Activated CD4-positive, alpha-beta T cell treated with anti-CD3 and anti-CD28 coated beads, Interleukin-2, amount 10 ng/mL, durations not matched to agents 24 days and 14 days (primary cell): ENCODE results near the gene GNG11. TPM values are rescaled to one million over a fixed set of nuclear protein-coding genes. Genes with fewer than 3 reads are reported as not detected.

Experiments used
- DNase-seq: peaks from one replicate; pipeline ENCODE4 v3.0.0; 2022
- H3K27ac Mint-ChIP-seq: one replicate; pipeline ENCODE4 v1.8.0; 2022; ENCODE audit warnings: mild to moderate bottlenecking, mixed read lengths
- H3K27me3 Mint-ChIP-seq: one replicate; pipeline ENCODE4 v1.8.0; 2022; ENCODE audit warnings: mixed read lengths
- H3K36me3 Mint-ChIP-seq: one replicate; pipeline ENCODE4 v1.8.0; 2022; ENCODE audit warnings: low read depth, mild to moderate bottlenecking, mixed read lengths
- H3K4me1 Mint-ChIP-seq: one replicate; pipeline ENCODE4 v1.8.0; 2021; ENCODE audit warnings: mixed read lengths
- H3K4me3 Mint-ChIP-seq: one replicate; pipeline ENCODE4 v1.8.0; 2022; ENCODE audit warnings: mild to moderate bottlenecking, moderate library complexity, mixed read lengths
- H3K9me3 Mint-ChIP-seq: one replicate; pipeline ENCODE4 v1.8.0; 2021; ENCODE audit warnings: mixed read lengths
- intact Hi-C: fragments of 100-400 bp; cut with micrococcal nuclease; formaldehyde crosslinking; loops from one replicate; pipeline ENCODE4 v1.15.1; 2023
- total RNA-seq: library from RNA; stranded (reverse); gene quantifications from 2 replicates; pipeline ENCODE4 v1.2.3, GENCODE V29; 2022

The GNG11 gene
- total RNA-seq, 1 donor from 2014 or later: not detected

- H3K4me1 Mint-ChIP-seq: no peaks in the 10 kb centered on the region
- intact Hi-C loops: no loop called here
- H3K27me3 Mint-ChIP-seq: peaks cover 4% of the 10 kb centered on the region
- H3K4me3 Mint-ChIP-seq: no peak overlapping the region
- peak; percentile 10 for DNase-seq
- no peaks in the 10 kb centered on the region for H3K9me3 Mint-ChIP-seq
- no peaks in the 10 kb centered on the region for H3K36me3 Mint-ChIP-seq
- no peak overlapping the region for H3K27ac Mint-ChIP-seq
Observed at GRCh38 chr7:93945756-93946535, 24.4 kb downstream of the GNG11 start.

- H3K9me3 Mint-ChIP-seq: no peaks in the 10 kb centered on the region
- intact Hi-C loops: no loop called here
- no peak overlapping the region for H3K4me3 Mint-ChIP-seq
- no peaks in the 10 kb centered on the region for H3K36me3 Mint-ChIP-seq
- H3K27me3 Mint-ChIP-seq: peaks cover 4% of the 10 kb centered on the region
- DNase-seq: no peak
- no peaks in the 10 kb centered on the region for H3K4me1 Mint-ChIP-seq
- H3K27ac Mint-ChIP-seq: no peak overlapping the region
Observed at GRCh38 chr7:93948106-93948505, 26.6 kb downstream of the GNG11 start.

GRCh38 chr7:93948873-93949272 is 27.3 kb downstream of the GNG11 start:
- no peak for DNase-seq
- Mint-ChIP-seq H3K4me1 (no peaks in the 10 kb centered on the region), H3K27ac (no peak overlapping the region), H3K36me3 (no peaks in the 10 kb centered on the region), H3K9me3 (no peaks in the 10 kb centered on the region), H3K4me3 (no peak overlapping the region), H3K27me3 (peaks cover 2% of the 10 kb centered on the region)
- intact Hi-C loops: no loop called here

- Mint-ChIP-seq H3K27ac (no peak overlapping the region), H3K4me3 (no peak overlapping the region), H3K27me3 (no peaks in the 10 kb centered on the region), H3K4me1 (no peaks in the 10 kb centered on the region), H3K9me3 (no peaks in the 10 kb centered on the region), H3K36me3 (no peaks in the 10 kb centered on the region)
- DNase-seq: no peak
- intact Hi-C loops: no loop called here
Observed at GRCh38 chr7:93949423-93949822, 27.9 kb downstream of the GNG11 start.

GRCh38 chr7:93955304-93955703 is 33.8 kb downstream of the GNG11 start:
- intact Hi-C loops: no loop called here
- Mint-ChIP-seq H3K27me3 (no peaks in the 10 kb centered on the region), H3K4me1 (no peaks in the 10 kb centered on the region), H3K36me3 (no peaks in the 10 kb centered on the region), H3K27ac (no peak overlapping the region), H3K4me3 (no peak overlapping the region), H3K9me3 (no peaks in the 10 kb centered on the region)
- no peak for DNase-seq

- intact Hi-C loops: no loop called here
- Mint-ChIP-seq H3K4me3 (no peak overlapping the region), H3K27me3 (no peaks in the 10 kb centered on the region), H3K27ac (no peak overlapping the region), H3K9me3 (no peaks in the 10 kb centered on the region), H3K4me1 (no peaks in the 10 kb centered on the region), H3K36me3 (no peaks in the 10 kb centered on the region)
- DNase-seq: no peak
Observed at GRCh38 chr7:93957767-93958166, 36.2 kb downstream of the GNG11 start.

- Mint-ChIP-seq H3K4me3 (no peak overlapping the region), H3K4me1 (no peaks in the 10 kb centered on the region), H3K27ac (no peak overlapping the region), H3K9me3 (no peaks in the 10 kb centered on the region), H3K36me3 (no peaks in the 10 kb centered on the region), H3K27me3 (no peaks in the 10 kb centered on the region)
- intact Hi-C loops: no loop called here
- DNase-seq: no peak
Observed at GRCh38 chr7:93958216-93958615, 36.7 kb downstream of the GNG11 start.

- Mint-ChIP-seq H3K9me3 (no peaks in the 10 kb centered on the region), H3K4me1 (no peaks in the 10 kb centered on the region), H3K4me3 (no peak overlapping the region), H3K27ac (no peak overlapping the region), H3K36me3 (no peaks in the 10 kb centered on the region), H3K27me3 (no peaks in the 10 kb centered on the region)
- no peak for DNase-seq
- intact Hi-C loops: no loop called here
Observed at GRCh38 chr7:93958651-93959050, 37.1 kb downstream of the GNG11 start.

GRCh38 chr7:93960986-93961385 is 39.5 kb downstream of the GNG11 start:
- intact Hi-C loops: no loop called here
- no peak overlapping the region for H3K27ac Mint-ChIP-seq
- no peaks in the 10 kb centered on the region for H3K27me3 Mint-ChIP-seq
- no peaks in the 10 kb centered on the region for H3K4me1 Mint-ChIP-seq
- H3K9me3 Mint-ChIP-seq: no peaks in the 10 kb centered on the region
- no peak for DNase-seq
- H3K36me3 Mint-ChIP-seq: no peaks in the 10 kb centered on the region
- no peak overlapping the region for H3K4me3 Mint-ChIP-seq

GRCh38 chr7:93964262-93964661 is 42.7 kb downstream of the GNG11 start:
- Mint-ChIP-seq H3K4me1 (no peaks in the 10 kb centered on the region), H3K4me3 (no peak overlapping the region), H3K9me3 (no peaks in the 10 kb centered on the region), H3K27ac (no peak overlapping the region), H3K36me3 (no peaks in the 10 kb centered on the region), H3K27me3 (no peaks in the 10 kb centered on the region)
- DNase-seq: no peak
- intact Hi-C loops: no loop called here

GRCh38 chr7:93964813-93965212 is 43.3 kb downstream of the GNG11 start:
- Mint-ChIP-seq H3K4me1 (no peaks in the 10 kb centered on the region), H3K36me3 (no peaks in the 10 kb centered on the region), H3K27ac (no peak overlapping the region), H3K27me3 (no peaks in the 10 kb centered on the region), H3K9me3 (no peaks in the 10 kb centered on the region), H3K4me3 (no peak overlapping the region)
- intact Hi-C loops: no loop called here
- no peak for DNase-seq

- Mint-ChIP-seq H3K27me3 (no peaks in the 10 kb centered on the region), H3K9me3 (no peaks in the 10 kb centered on the region), H3K36me3 (no peaks in the 10 kb centered on the region), H3K27ac (no peak overlapping the region), H3K4me3 (no peak overlapping the region), H3K4me1 (no peaks in the 10 kb centered on the region)
- no peak for DNase-seq
- intact Hi-C loops: no loop called here
Observed at GRCh38 chr7:93968911-93969620, 47.5 kb downstream of the GNG11 start.

GRCh38 chr7:93972029-93972725 is 50.6 kb downstream of the GNG11 start:
- Mint-ChIP-seq H3K36me3 (no peaks in the 10 kb centered on the region), H3K27me3 (peaks cover 3% of the 10 kb centered on the region), H3K4me3 (no peak overlapping the region), H3K9me3 (no peaks in the 10 kb centered on the region), H3K27ac (no peak overlapping the region), H3K4me1 (no peaks in the 10 kb centered on the region)
- intact Hi-C loops: no loop called here
- DNase-seq: no peak

- peaks cover 3% of the 10 kb centered on the region for H3K27me3 Mint-ChIP-seq
Observed at GRCh38 chr7:93973134-93973533, 51.6 kb downstream of the GNG11 start.

More at GRCh38 chr7:93973134-93973533, 51.6 kb downstream of the GNG11 start:
- intact Hi-C loops: no loop called here
- H3K36me3 Mint-ChIP-seq: no peaks in the 10 kb centered on the region
- no peaks in the 10 kb centered on the region for H3K9me3 Mint-ChIP-seq
- H3K27ac Mint-ChIP-seq: no peak overlapping the region
- no peaks in the 10 kb centered on the region for H3K4me1 Mint-ChIP-seq
- DNase-seq: no peak
- no peak overlapping the region for H3K4me3 Mint-ChIP-seq
